GM12878 (cell line): ENCODE measurements around the gene B9D2. TPM values are rescaled to one million over a fixed set of nuclear protein-coding genes. Genes with fewer than 3 reads are reported as not detected.

Source experiments
- EGR1 ChIP-seq, 2 experiments: IDR thresholded peaks; 1 replicate in 1 of 2; 2 replicates in 1 of 2; pipeline ENCODE4 v1.6.1; 2011 to 2012; ENCODE audit warnings: low read depth in 2 of 2, low read length in 2 of 2, borderline replicate concordance in 1 of 2, mild to moderate bottlenecking in 1 of 2, moderate library complexity in 1 of 2
- FOS ChIP-seq: IDR thresholded peaks from 3 replicates; pipeline ENCODE4 v1.6.1; 2011; ENCODE audit warnings: borderline replicate concordance; ENCODE audit not compliant: insufficient read length; ENCODE audit errors: extremely low read depth
- HDAC2 ChIP-seq: fragments of 200-600 bp; sonication (generic); IDR thresholded peaks from 2 replicates; pipeline ENCODE4 v1.6.1; 2017
- MYC ChIP-seq: IDR thresholded peaks from 2 replicates; pipeline ENCODE4 v1.6.1; 2011; ENCODE audit warnings: mild to moderate bottlenecking, low read length, moderate library complexity, inconsistent platforms; ENCODE audit not compliant: insufficient read depth, insufficient replicate concordance, insufficient read length, severe bottlenecking
- PKNOX1 ChIP-seq: fragments of 450-650 bp; IDR thresholded peaks from 2 replicates; pipeline ENCODE4 v1.6.1; 2016; ENCODE audit warnings: mild to moderate bottlenecking
- RELA ChIP-seq: fragments of 450-650 bp; IDR thresholded peaks from 2 replicates; pipeline ENCODE4 v1.8.0; 2014; ENCODE audit warnings: borderline replicate concordance; ENCODE audit not compliant: partially characterized antibody
- polyA plus RNA-seq, 11 experiments: library from polyadenylated mRNA; depleted of rRNA in 4 of 11; unstranded in 6 of 11; stranded (reverse) in 5 of 11; fragments of >200 nt; fragmentation: Nextera tagmentation in 4 of 11; fragmentation: Illumina TruSeq in 1 of 11; extraction: Ambion mirVana in 4 of 11; extraction: Trizol in 1 of 11; gene quantifications; 1 replicate in 1 of 11; 2 replicates in 10 of 11; pipeline versions ENCODE4 v1.2.1 to v1.2.3, GENCODE V29; 2011 to 2016; ENCODE audit warnings: inconsistent platforms in 2 of 11, missing spikeins in 2 of 11, low read depth in 1 of 11
- total RNA-seq, 4 experiments: library from RNA; depleted of rRNA in 3 of 4; stranded (reverse); fragments of >200 nt in 3 of 4; fragmentation: Illumina TruSeq in 1 of 4; extraction: Trizol in 1 of 4; gene quantifications; 2 replicates each; pipeline versions ENCODE4 v1.2.1 to v1.2.3, GENCODE V29; 2013 to 2021
- TF ChIP-seq, protein P1 (sequence below): fragments of 450-650 bp; IDR thresholded peaks from 2 replicates; pipeline ENCODE4 v1.6.1; 2017; ENCODE audit warnings: antibody characterized with exemption, mild to moderate bottlenecking, moderate library complexity
- TF ChIP-seq, protein P2 (sequence below): fragments of 450-650 bp; conservative IDR thresholded peaks from 2 replicates; pipeline ENCODE4 v1.6.1; 2017; ENCODE audit warnings: mild to moderate bottlenecking, moderate library complexity
- TF ChIP-seq, protein P3 (sequence below): fragments of 450-650 bp; IDR thresholded peaks from 2 replicates; pipeline ENCODE4 v1.6.1; 2017; ENCODE audit warnings: low read depth, mild to moderate bottlenecking, moderate library complexity

Gene B9D2
- total and polyA plus RNA-seq, 10 of the 15 experiments (the other 5 are each of a cell fraction or from before 2014, with no cell fraction given) = 2.4 to 12.4 (median 5.0) TPM

DNA sequence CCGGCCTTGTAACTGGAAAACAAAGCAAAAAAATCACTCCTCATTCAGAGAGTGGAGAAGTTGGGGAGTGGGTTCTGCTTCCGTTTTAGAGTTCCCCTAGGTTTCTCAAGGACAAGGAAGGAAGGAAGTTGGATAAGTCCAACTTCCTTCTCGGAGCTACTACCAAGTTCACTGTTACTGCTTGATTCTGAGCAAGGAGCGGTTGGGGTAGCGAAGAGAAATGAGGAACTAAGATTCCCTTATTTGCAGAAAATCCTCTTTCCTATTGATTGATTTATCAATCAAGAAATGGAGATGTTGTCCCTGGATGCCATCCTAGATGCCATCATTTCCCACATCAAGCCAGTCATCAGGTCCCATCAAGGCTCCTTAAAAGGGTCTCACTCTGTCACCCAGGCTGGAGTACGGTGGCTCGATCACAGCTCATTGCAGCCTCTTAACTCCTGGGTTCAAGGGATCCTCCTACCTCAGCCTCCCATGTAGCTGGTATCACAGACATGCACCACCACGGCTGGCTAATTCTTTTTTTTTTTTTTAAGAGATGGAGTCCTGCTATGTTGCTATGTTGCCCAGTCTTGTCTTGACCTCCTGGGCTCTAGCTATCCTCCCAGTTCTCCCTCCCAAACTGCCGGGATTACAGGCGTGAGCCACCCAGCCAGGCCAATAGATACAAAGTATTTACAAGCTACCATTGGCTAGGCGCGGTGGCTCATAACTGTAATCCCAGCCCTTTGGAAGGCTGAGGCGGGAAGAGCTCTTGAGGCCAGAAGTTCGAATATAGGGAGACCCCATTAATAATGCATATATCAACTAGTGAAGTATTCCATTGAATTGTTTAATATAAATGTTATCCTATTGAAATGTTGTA lies 809 bp upstream of the B9D2 start (continued):
- TF ChIP-seq, protein P1, sequence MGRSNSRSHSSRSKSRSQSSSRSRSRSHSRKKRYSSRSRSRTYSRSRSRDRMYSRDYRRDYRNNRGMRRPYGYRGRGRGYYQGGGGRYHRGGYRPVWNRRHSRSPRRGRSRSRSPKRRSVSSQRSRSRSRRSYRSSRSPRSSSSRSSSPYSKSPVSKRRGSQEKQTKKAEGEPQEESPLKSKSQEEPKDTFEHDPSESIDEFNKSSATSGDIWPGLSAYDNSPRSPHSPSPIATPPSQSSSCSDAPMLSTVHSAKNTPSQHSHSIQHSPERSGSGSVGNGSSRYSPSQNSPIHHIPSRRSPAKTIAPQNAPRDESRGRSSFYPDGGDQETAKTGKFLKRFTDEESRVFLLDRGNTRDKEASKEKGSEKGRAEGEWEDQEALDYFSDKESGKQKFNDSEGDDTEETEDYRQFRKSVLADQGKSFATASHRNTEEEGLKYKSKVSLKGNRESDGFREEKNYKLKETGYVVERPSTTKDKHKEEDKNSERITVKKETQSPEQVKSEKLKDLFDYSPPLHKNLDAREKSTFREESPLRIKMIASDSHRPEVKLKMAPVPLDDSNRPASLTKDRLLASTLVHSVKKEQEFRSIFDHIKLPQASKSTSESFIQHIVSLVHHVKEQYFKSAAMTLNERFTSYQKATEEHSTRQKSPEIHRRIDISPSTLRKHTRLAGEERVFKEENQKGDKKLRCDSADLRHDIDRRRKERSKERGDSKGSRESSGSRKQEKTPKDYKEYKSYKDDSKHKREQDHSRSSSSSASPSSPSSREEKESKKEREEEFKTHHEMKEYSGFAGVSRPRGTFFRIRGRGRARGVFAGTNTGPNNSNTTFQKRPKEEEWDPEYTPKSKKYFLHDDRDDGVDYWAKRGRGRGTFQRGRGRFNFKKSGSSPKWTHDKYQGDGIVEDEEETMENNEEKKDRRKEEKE = no peak
- TF ChIP-seq FOS (no peak), EGR1 (IDR thresholded peaks at IDR 0.05; ENCODE audit: borderline replicate concordance in 1 of 2, low read depth in 2 of 2, low read length in 2 of 2) (no peak), MYC (no peak), RELA (no peak), PKNOX1 (no peak), HDAC2 (no peak)
- TF ChIP-seq, protein P2, sequence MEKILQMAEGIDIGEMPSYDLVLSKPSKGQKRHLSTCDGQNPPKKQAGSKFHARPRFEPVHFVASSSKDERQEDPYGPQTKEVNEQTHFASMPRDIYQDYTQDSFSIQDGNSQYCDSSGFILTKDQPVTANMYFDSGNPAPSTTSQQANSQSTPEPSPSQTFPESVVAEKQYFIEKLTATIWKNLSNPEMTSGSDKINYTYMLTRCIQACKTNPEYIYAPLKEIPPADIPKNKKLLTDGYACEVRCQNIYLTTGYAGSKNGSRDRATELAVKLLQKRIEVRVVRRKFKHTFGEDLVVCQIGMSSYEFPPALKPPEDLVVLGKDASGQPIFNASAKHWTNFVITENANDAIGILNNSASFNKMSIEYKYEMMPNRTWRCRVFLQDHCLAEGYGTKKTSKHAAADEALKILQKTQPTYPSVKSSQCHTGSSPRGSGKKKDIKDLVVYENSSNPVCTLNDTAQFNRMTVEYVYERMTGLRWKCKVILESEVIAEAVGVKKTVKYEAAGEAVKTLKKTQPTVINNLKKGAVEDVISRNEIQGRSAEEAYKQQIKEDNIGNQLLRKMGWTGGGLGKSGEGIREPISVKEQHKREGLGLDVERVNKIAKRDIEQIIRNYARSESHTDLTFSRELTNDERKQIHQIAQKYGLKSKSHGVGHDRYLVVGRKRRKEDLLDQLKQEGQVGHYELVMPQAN = no peak
- TF ChIP-seq, protein P3, sequence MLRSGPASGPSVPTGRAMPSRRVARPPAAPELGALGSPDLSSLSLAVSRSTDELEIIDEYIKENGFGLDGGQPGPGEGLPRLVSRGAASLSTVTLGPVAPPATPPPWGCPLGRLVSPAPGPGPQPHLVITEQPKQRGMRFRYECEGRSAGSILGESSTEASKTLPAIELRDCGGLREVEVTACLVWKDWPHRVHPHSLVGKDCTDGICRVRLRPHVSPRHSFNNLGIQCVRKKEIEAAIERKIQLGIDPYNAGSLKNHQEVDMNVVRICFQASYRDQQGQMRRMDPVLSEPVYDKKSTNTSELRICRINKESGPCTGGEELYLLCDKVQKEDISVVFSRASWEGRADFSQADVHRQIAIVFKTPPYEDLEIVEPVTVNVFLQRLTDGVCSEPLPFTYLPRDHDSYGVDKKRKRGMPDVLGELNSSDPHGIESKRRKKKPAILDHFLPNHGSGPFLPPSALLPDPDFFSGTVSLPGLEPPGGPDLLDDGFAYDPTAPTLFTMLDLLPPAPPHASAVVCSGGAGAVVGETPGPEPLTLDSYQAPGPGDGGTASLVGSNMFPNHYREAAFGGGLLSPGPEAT = peak; percentile 71; the same call in 1 of the 2 replicates
